ENCODE results near the gene ATP11C. TPM values are rescaled to one million over a fixed set of nuclear protein-coding genes. Genes with fewer than 3 reads are reported as not detected.
"Not testable (repeated sequence)": the region's sequence is repeated elsewhere in the genome, so short reads cannot be mapped to it uniquely, and the experiment has no call there.

Gene ATP11C
- polyA plus RNA-seq, 3 donors: 1.6 to 6.7 (median 2.5) TPM

DNA sequence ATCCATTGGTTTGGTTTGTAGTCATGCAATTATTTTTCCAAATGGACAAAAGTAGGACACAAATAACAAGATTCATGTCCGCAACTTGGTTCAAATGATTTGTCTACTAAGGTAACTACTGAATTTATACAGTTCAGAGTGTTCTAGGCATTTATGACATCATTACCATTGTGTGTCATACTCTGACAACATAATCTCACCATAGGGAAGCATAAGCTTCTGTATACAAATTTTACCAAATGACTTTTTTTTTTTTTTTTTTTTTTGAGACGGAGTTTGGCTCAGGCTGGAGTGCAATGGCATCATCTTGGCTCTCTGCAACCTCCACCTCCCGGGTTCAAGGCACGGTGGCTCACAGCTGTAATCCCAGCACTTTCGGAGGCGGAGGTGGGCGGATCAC is 32.6 kb upstream of the ATP11C start, which contains the start of gene CXorf66:
Gene CXorf66 (minus strand): TSS at position 101 of the 400 bp plus-strand sequence. CDS start 25 bp downstream, at position 76.
- 80% methylated on average over 1 of the region's 7 CpGs for WGBS (ENCODE audit: insufficient coverage)
- no peaks in the 10 kb centered on the region for H3K4me1 Mint-ChIP-seq
- no peak within 1 kb of the TSS for H3K27ac Mint-ChIP-seq
- H3K4me3 ChIP-seq (replicated peaks in 1 of 3; ENCODE audit: low read depth in 2 of 3, low read length in 3 of 3): no peak within 1 kb of the TSS
- H3K27me3 ChIP-seq (ENCODE audit: control insufficient read depth in 2 of 2, insufficient read depth in 2 of 2, low read length in 2 of 2): no peaks in the 10 kb centered on the region
- H3K9me3 ChIP-seq (replicated peaks in 1 of 2; ENCODE audit: control insufficient read depth in 1 of 2, insufficient read depth in 1 of 2, low read length in 2 of 2): no peaks in the 10 kb centered on the region
- H3K27ac ChIP-seq (ENCODE audit: low read depth in 1 of 2, low read length in 2 of 2): no peak within 1 kb of the TSS
- no peaks in the 10 kb centered on the region for H3K36me3 Mint-ChIP-seq
- H3K4me1 ChIP-seq (ENCODE audit: control insufficient read depth in 1 of 2, insufficient read depth in 2 of 2, low read length in 2 of 2): no peaks in the 10 kb centered on the region
- intact Hi-C loops (cut with micrococcal nuclease): no loop called here
- no peaks in the 10 kb centered on the region for H4K20me1 ChIP-seq (ENCODE audit: insufficient read depth, low read length)
- no peak within 1 kb of the TSS for H3K4me3 Mint-ChIP-seq
- H3K4me2 ChIP-seq (replicated peaks; ENCODE audit: extremely low read depth, low read length, poor library complexity, severe bottlenecking): no peak within 1 kb of the TSS
- H2AFZ ChIP-seq (ENCODE audit: insufficient read depth, low read depth, low read length, poor library complexity, severe bottlenecking): no peak within 1 kb of the TSS
- no peaks in the 10 kb centered on the region for H3K36me3 ChIP-seq (replicated peaks in 1 of 2; ENCODE audit: control insufficient read depth in 1 of 2, insufficient read depth in 2 of 2, low read length in 2 of 2)
- H3K9ac ChIP-seq (ENCODE audit: insufficient read depth, low read length, poor library complexity, severe bottlenecking): no peak within 1 kb of the TSS
- peaks cover 0 to 3% (median 1%) of the 10 kb centered on the region in 7 donors for H3K9me3 Mint-ChIP-seq
- no peaks in the 10 kb centered on the region for H3K79me2 ChIP-seq (ENCODE audit: insufficient read depth, low read length)
- TF ChIP-seq, protein P1, sequence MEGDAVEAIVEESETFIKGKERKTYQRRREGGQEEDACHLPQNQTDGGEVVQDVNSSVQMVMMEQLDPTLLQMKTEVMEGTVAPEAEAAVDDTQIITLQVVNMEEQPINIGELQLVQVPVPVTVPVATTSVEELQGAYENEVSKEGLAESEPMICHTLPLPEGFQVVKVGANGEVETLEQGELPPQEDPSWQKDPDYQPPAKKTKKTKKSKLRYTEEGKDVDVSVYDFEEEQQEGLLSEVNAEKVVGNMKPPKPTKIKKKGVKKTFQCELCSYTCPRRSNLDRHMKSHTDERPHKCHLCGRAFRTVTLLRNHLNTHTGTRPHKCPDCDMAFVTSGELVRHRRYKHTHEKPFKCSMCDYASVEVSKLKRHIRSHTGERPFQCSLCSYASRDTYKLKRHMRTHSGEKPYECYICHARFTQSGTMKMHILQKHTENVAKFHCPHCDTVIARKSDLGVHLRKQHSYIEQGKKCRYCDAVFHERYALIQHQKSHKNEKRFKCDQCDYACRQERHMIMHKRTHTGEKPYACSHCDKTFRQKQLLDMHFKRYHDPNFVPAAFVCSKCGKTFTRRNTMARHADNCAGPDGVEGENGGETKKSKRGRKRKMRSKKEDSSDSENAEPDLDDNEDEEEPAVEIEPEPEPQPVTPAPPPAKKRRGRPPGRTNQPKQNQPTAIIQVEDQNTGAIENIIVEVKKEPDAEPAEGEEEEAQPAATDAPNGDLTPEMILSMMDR (IDR thresholded peaks at IDR 0.05): no peak
- DNase-seq: no peak
- H3K27me3 Mint-ChIP-seq (ENCODE audit: low read depth in 3 of 3): peaks cover 0 to 21% (median 14%) of the 10 kb centered on the region in 3 donors

GRCh38 chrX:139961091-139961490 is 28.2 kb upstream of the ATP11C start:
- H3K4me1 Mint-ChIP-seq; H3K9ac ChIP-seq (ENCODE audit: insufficient read depth, low read length, poor library complexity, severe bottlenecking); H3K4me2 ChIP-seq (replicated peaks; ENCODE audit: extremely low read depth, low read length, poor library complexity, severe bottlenecking); H3K27ac ChIP-seq (ENCODE audit: low read depth in 1 of 2, low read length in 2 of 2); H3K4me3 ChIP-seq (replicated peaks in 1 of 3; ENCODE audit: low read depth in 2 of 3, low read length in 3 of 3); H4K20me1 ChIP-seq (ENCODE audit: insufficient read depth, low read length); H3K9me3 ChIP-seq (replicated peaks in 1 of 2; ENCODE audit: control insufficient read depth in 1 of 2, insufficient read depth in 1 of 2, low read length in 2 of 2); intact Hi-C loops (cut with micrococcal nuclease); H3K4me1 ChIP-seq (ENCODE audit: control insufficient read depth in 1 of 2, insufficient read depth in 2 of 2, low read length in 2 of 2); H3K9me3 Mint-ChIP-seq; H2AFZ ChIP-seq (ENCODE audit: insufficient read depth, low read depth, low read length, poor library complexity, severe bottlenecking); H3K4me3 Mint-ChIP-seq; H3K79me2 ChIP-seq (ENCODE audit: insufficient read depth, low read length); H3K36me3 Mint-ChIP-seq; H3K27me3 ChIP-seq (ENCODE audit: control insufficient read depth in 2 of 2, insufficient read depth in 2 of 2, low read length in 2 of 2); H3K36me3 ChIP-seq (replicated peaks in 1 of 2; ENCODE audit: control insufficient read depth in 1 of 2, insufficient read depth in 2 of 2, low read length in 2 of 2); DNase-seq; H3K27ac Mint-ChIP-seq: not testable (repeated sequence)
- no CpG with 5 or more reads among the region's 2 CpGs for WGBS (ENCODE audit: insufficient coverage)
- H3K27me3 Mint-ChIP-seq (ENCODE audit: low read depth in 3 of 3): peaks cover 0 to 16% (median 7%) of the 10 kb centered on the region in 3 donors
